PC-3 (cell line): ENCODE data around the gene VGF. TPM values are rescaled to one million over a fixed set of nuclear protein-coding genes. Genes with fewer than 3 reads are reported as not detected.

Experiments
- ATAC-seq: fragments of 200-7000 bp; cut with Tn5 transposase; 2 replicates; pipeline ENCODE4 v1.9.1; 2020; ENCODE audit warnings: mild to moderate bottlenecking, moderate library complexity
- BruUV-seq: library from RNA; stranded (reverse); fragments of 400-500 nt; replicated peaks from 2 replicates; lab custom pipeline; 2021; lab: Mats Ljungman, UMichigan
- CTCF ChIA-PET: fragments of 300-600 bp; sonication (Branson Sonifier 250); formaldehyde crosslinking; loops from one replicate; lab custom pipeline; 2022; ENCODE audit warnings: antibody characterized with exemption; lab: Charles Lee
- POLR2A ChIA-PET: fragments of 300-600 bp; sonication (Branson Sonifier 250); formaldehyde crosslinking; loops from one replicate; lab custom pipeline; 2022; ENCODE audit warnings: antibody characterized with exemption; ENCODE audit not compliant: unreplicated experiment; lab: Charles Lee
- DNase-seq: peaks from one replicate; pipeline ENCODE4 v3.0.0-alpha.2; 2015
- H2AFZ ChIP-seq: fragments of 300-600 bp; sonication (generic); 2 replicates; pipeline ENCODE4 v1.6.0; 2016; ENCODE audit warnings: antibody characterized with exemption, low read length
- H3F3A ChIP-seq: fragments of 300-600 bp; sonication (generic); one replicate; pipeline ENCODE4 v1.6.0; 2017; ENCODE audit warnings: antibody characterized with exemption, low read length, control low read depth, mild to moderate bottlenecking; ENCODE audit not compliant: unreplicated experiment
- H3K27ac ChIP-seq: fragments of 300-600 bp; sonication (generic); 2 replicates; pipeline ENCODE4 v1.5.1; 2016; ENCODE audit warnings: mild to moderate bottlenecking, low read length
- H3K27me3 ChIP-seq: fragments of 300-600 bp; sonication (generic); 2 replicates; pipeline ENCODE4 v1.6.1; 2016; ENCODE audit warnings: low read length, mixed read lengths
- H3K36me3 ChIP-seq: fragments of 300-600 bp; sonication (generic); 2 replicates; pipeline ENCODE4 v1.6.1; 2016; ENCODE audit warnings: low read depth, mixed run types, low read length, mixed read lengths
- H3K4me1 ChIP-seq: fragments of 300-600 bp; sonication (generic); 2 replicates; pipeline ENCODE4 v1.5.1; 2016; ENCODE audit warnings: low read length; ENCODE audit not compliant: insufficient read depth
- H3K4me2 ChIP-seq: fragments of 300-600 bp; sonication (generic); 2 replicates; pipeline ENCODE4 v1.6.0; 2016; ENCODE audit warnings: low read length
- H3K4me3 ChIP-seq: fragments of 300-600 bp; sonication (generic); 2 replicates; pipeline ENCODE4 v1.5.1; 2016; ENCODE audit warnings: mild to moderate bottlenecking, low read length, mixed read lengths
- H3K79me2 ChIP-seq: fragments of 300-600 bp; sonication (generic); 2 replicates; pipeline ENCODE4 v1.6.1; 2017; ENCODE audit warnings: low read length, mixed read lengths
- H3K9ac ChIP-seq: fragments of 300-600 bp; sonication (generic); 2 replicates; pipeline ENCODE4 v1.6.0; 2016; ENCODE audit warnings: mild to moderate bottlenecking, low read length
- H3K9me2 ChIP-seq: fragments of 300-600 bp; sonication (generic); replicated peaks from 2 replicates; pipeline ENCODE4 v1.6.1; 2016; ENCODE audit warnings: mixed run types, low read length, mixed read lengths
- H3K9me3 ChIP-seq: fragments of 300-600 bp; sonication (generic); 2 replicates; pipeline ENCODE4 v1.6.1; 2016; ENCODE audit warnings: low read length, mixed read lengths
- H4K20me1 ChIP-seq: fragments of 300-600 bp; sonication (generic); 2 replicates; pipeline ENCODE4 v1.6.1; 2016; ENCODE audit warnings: low read length, mixed read lengths
- CTCF ChIP-seq: fragments of 300-600 bp; sonication (generic); conservative IDR thresholded peaks from 2 replicates; pipeline ENCODE4 v1.5.1; 2017; ENCODE audit warnings: antibody characterized with exemption, low read depth, mild to moderate bottlenecking, low read length
- EZH2 ChIP-seq: fragments of 300-600 bp; sonication (generic); IDR thresholded peaks from one replicate; pipeline ENCODE4 v1.6.1; 2017; ENCODE audit warnings: antibody characterized with exemption, mild to moderate bottlenecking, low read length; ENCODE audit not compliant: unreplicated experiment
- EZH2phosphoT487 ChIP-seq: fragments of 300-600 bp; sonication (generic); IDR thresholded peaks from 2 replicates; pipeline ENCODE4 v1.6.1; 2018; ENCODE audit warnings: mild to moderate bottlenecking, antibody characterized with exemption, low read length, borderline replicate concordance
- intact Hi-C: fragments of 100-400 bp; cut with micrococcal nuclease; formaldehyde crosslinking; loops from 2 replicates; pipeline ENCODE4 v1.9.0; 2023
- total RNA-seq: library from RNA; depleted of rRNA; stranded (reverse); fragments of >200 nt; gene quantifications from 2 replicates; pipeline ENCODE4 v1.2.3, GENCODE V29; 2014

Gene VGF
- total RNA-seq, 1 experiment from 2014 or later: 1.6 TPM

GRCh38 chr7:101165958-101166647 is 734 bp upstream of the VGF start:
- Histone ChIP-seq H3K79me2 (no peaks in the 10 kb centered on the region), H3K4me1 (peaks cover 49% of the 10 kb centered on the region), H3K36me3 (no peaks in the 10 kb centered on the region), H3K9me2 (no peaks in the 10 kb centered on the region), H2AFZ (no peak overlapping the region), H3K4me2 (peak overlapping the region; percentile 63), H3K27ac (no peak overlapping the region), H3K4me3 (0 out of 2 replicates have a peak overlapping the region, but pooled peaks have one; percentile 11), H3K27me3 (peaks cover 40% of the 10 kb centered on the region), H4K20me1 (no peaks in the 10 kb centered on the region), H3K9ac (no peak overlapping the region), H3K9me3 (no peaks in the 10 kb centered on the region), H3F3A (no peaks in the 10 kb centered on the region)
- intact Hi-C loops: no loop called here
- BruUV-seq: no TSS peak
- TF ChIP-seq CTCF (no peak), EZH2 (no peak), EZH2phosphoT487 (no peak)
- ATAC-seq (no peak), DNase-seq (no peak)
- ChIA-PET CTCF (interaction anchor here (0.7 kb wide), 1 partner anchor 125 kb away, joined by 5 read pairs; no protein-coding TSS in a partner anchor), POLR2A (no interaction called here)

- POLR2A ChIA-PET: no interaction called here
- peaks cover 28% of the 10 kb centered on the region for H3K27me3 ChIP-seq
- peak overlapping the region; percentile 67 for H3K4me3 ChIP-seq
- no peak overlapping the region; the same call in 1 of the 2 replicates for H2AFZ ChIP-seq
- ATAC-seq (peak; percentile 18), DNase-seq (peak; percentile 56)
- peaks cover 61% of the 10 kb centered on the region for H3K4me1 ChIP-seq
- H4K20me1 ChIP-seq: no peaks in the 10 kb centered on the region
- CTCF ChIA-PET: interaction anchor here (2.0 kb wide), 1 partner anchor 20 kb away, joined by 9 read pairs; no protein-coding TSS in a partner anchor
- peaks cover 2% of the 10 kb centered on the region; the same call in 1 of the 2 replicates for H3K36me3 ChIP-seq
- no peaks in the 10 kb centered on the region for H3F3A ChIP-seq
- peak overlapping the region; percentile 90 for H3K4me2 ChIP-seq
- H3K27ac ChIP-seq: no peak overlapping the region
- no TSS peak for BruUV-seq
- H3K9ac ChIP-seq: no peak overlapping the region
- no peaks in the 10 kb centered on the region for H3K9me2 ChIP-seq
- intact Hi-C loops: no loop called here
- H3K9me3 ChIP-seq: no peaks in the 10 kb centered on the region
- TF ChIP-seq EZH2phosphoT487: no peak
- TF ChIP-seq CTCF: no peak
- no peaks in the 10 kb centered on the region for H3K79me2 ChIP-seq
Measured at GRCh38 chr7:101164071-101164840, 1.1 kb downstream of the VGF start.
